Central memory CD8-positive, alpha-beta T cell (primary cell): ENCODE results near the gene FAM180B.
"Not testable (repeated sequence)": the region's sequence is repeated elsewhere in the genome, so short reads cannot be mapped to it uniquely, and the experiment has no call there.

Experiments
- ATAC-seq: fragments of 150-1000 bp; cut with Tn5 transposase; replicated peaks from 2 replicates; pipeline ENCODE4 v1.10.0; 2022; ENCODE audit warnings: mild to moderate bottlenecking, moderate FRiP score, moderate number of reproducible peaks; ENCODE audit not compliant: poor library complexity, severe bottlenecking; ENCODE audit errors: extremely low read depth
- DNase-seq, 2 donors: peaks; one replicate each; pipeline ENCODE4 v3.0.0; 2021; ENCODE audit warnings: low spot score in 2 of 2
- H3K27ac Mint-ChIP-seq: one replicate; pipeline ENCODE4 v1.8.0; 2022; ENCODE audit warnings: low read depth, mild to moderate bottlenecking, moderate library complexity, mixed read lengths
- H3K27me3 Mint-ChIP-seq: one replicate; pipeline ENCODE4 v1.8.0; 2022; ENCODE audit warnings: mixed read lengths
- H3K36me3 Mint-ChIP-seq: one replicate; pipeline ENCODE4 v1.8.0; 2022; ENCODE audit warnings: mild to moderate bottlenecking, moderate library complexity, mixed read lengths; ENCODE audit not compliant: insufficient read depth
- H3K4me1 Mint-ChIP-seq: one replicate; pipeline ENCODE4 v1.8.0; 2022; ENCODE audit warnings: mixed read lengths
- H3K4me3 Mint-ChIP-seq: one replicate; pipeline ENCODE4 v1.8.0; 2022; ENCODE audit warnings: mild to moderate bottlenecking, moderate library complexity, mixed read lengths
- H3K9me3 Mint-ChIP-seq: one replicate; pipeline ENCODE4 v1.8.0; 2022; ENCODE audit warnings: mixed read lengths

FAM180B gene

DNA sequence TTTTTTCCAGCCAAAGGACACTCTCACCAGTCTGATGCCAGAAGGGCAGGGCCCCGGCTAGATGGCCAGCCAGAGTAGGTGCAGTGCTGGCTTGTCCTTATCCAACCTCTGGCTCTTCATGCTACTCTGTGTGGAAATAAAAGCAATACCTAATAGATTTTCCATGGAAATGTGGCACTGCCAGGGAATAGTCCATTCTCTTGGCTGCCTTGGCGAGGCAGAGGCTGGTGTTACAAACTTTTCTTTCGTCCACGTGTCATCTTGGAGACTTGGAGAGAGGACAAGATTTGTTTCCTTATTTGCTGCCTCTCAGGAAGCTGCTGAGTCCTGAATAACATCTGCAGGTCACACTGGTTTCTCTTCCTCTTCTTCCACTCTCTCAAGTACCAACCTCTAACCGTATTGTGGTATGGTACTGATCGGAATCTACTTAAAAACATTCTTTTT is 24.9 kb downstream of the FAM180B start:
- Mint-ChIP-seq H3K27ac (no peak overlapping the region), H3K9me3 (no peaks in the 10 kb centered on the region), H3K27me3 (no peaks in the 10 kb centered on the region), H3K4me3 (no peak overlapping the region), H3K36me3 (peaks cover 5% of the 10 kb centered on the region), H3K4me1 (no peaks in the 10 kb centered on the region)
- ATAC-seq, result no peak
- no peak for DNase-seq

- no peaks in the 10 kb centered on the region for H3K9me3 Mint-ChIP-seq
- no peak overlapping the region for H3K4me3 Mint-ChIP-seq
- peaks cover 27% of the 10 kb centered on the region for H3K36me3 Mint-ChIP-seq
- H3K27me3 Mint-ChIP-seq, result no peaks in the 10 kb centered on the region
- no peak for DNase-seq
- no peak for ATAC-seq
- no peaks in the 10 kb centered on the region for H3K4me1 Mint-ChIP-seq
- no peak overlapping the region for H3K27ac Mint-ChIP-seq
These were observed 28.8 kb downstream of the FAM180B start for GRCh38 chr11:47615249-47615648.

GRCh38 chr11:47616726-47617416 is 30.4 kb downstream of the FAM180B start:
- Mint-ChIP-seq H3K27ac (no peak overlapping the region), H3K4me1 (no peaks in the 10 kb centered on the region), H3K27me3 (no peaks in the 10 kb centered on the region), H3K9me3 (no peaks in the 10 kb centered on the region), H3K4me3 (no peak overlapping the region), H3K36me3 (peaks cover 31% of the 10 kb centered on the region)
- ATAC-seq, result no peak
- no peak for DNase-seq

GRCh38 chr11:47617417-47617809 is 30.9 kb downstream of the FAM180B start:
- Mint-ChIP-seq H3K27ac (no peak overlapping the region), H3K4me3 (no peak overlapping the region), H3K36me3 (peaks cover 36% of the 10 kb centered on the region), H3K27me3 (no peaks in the 10 kb centered on the region), H3K4me1 (no peaks in the 10 kb centered on the region), H3K9me3 (no peaks in the 10 kb centered on the region)
- DNase-seq, result no peak
- ATAC-seq, result no peak

DNA sequence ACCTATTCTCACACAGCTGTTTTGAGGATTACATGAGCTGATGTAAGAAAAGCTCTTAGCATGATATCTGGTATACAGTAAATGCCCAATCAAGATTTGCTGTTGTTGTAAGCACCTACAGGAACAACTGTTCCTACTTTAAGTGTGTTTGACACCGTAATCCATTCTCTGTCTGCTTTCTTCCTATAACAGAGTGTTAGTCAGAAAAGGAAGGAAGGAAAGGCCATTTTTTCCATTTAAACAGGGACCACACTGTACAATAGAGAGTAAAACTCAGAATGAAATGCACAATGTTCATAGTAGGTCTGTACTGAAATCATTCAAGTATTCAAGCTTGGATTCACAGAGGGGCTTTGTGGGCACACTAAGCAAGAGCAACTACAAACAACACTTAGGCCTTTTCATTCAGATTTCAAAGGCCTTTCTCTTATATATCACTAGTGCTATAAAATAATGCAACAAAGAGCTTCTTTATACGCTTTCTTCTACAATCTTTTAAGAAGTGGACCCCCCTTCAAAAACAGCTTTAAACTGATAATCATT is 34.4 kb downstream of the FAM180B start:
- H3K27ac Mint-ChIP-seq, result no peak overlapping the region

DNA sequence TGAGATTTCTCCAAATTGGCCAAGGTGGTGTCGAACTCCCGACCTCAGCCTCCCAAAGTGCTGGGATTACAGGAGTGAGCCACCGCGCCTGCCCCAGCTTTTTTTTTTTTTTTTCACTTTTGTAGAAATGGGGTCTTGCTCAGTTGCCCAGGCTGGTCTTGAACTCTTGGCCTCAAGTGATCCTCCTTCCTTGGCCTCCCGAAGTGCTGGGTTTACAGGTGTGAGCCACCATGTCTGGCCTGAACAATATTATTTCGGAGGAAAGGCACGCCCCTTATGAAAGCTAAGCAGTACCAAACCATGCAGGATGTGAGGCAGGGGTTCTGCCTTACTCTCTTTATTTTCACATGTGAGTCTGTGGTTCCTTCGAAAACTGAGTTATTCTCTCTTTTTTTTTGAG is 39.8 kb downstream of the FAM180B start:
- peaks cover 54% of the 10 kb centered on the region for H3K36me3 Mint-ChIP-seq
- DNase-seq (no peak), ATAC-seq (no peak)
- no peak overlapping the region for H3K27ac Mint-ChIP-seq
- no peaks in the 10 kb centered on the region for H3K4me1 Mint-ChIP-seq
- no peaks in the 10 kb centered on the region for H3K9me3 Mint-ChIP-seq
- H3K4me3 Mint-ChIP-seq, result no peak overlapping the region
- no peaks in the 10 kb centered on the region for H3K27me3 Mint-ChIP-seq

More for the DNA sequence above, 34.4 kb downstream of the FAM180B start:
- H3K27me3 Mint-ChIP-seq, result no peaks in the 10 kb centered on the region
- H3K4me1 Mint-ChIP-seq, result no peaks in the 10 kb centered on the region
- peaks cover 45% of the 10 kb centered on the region for H3K36me3 Mint-ChIP-seq
- DNase-seq, result no peak
- ATAC-seq, result no peak
- no peak overlapping the region for H3K4me3 Mint-ChIP-seq
- H3K9me3 Mint-ChIP-seq, result no peaks in the 10 kb centered on the region

DNA sequence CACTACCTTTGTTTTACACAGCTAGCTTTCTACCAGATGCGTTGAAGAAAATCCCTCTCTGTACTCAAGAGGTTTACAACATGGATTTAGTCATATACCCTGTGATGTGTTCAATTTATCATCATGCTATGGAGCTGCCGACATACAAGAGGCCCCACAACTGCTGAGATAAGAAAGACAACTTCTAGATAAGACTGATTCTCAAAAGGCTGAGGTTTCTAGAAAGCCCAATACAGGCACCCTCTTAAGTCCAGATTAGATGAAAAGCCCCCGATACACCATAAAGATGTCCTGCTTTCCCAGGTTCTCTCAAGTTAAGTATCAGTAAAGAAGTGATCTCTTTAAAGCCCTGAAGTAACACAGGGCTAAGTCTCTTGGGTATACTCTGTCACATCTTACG is 41.5 kb downstream of the FAM180B start:
- no peaks in the 10 kb centered on the region for H3K27me3 Mint-ChIP-seq
- peaks cover 58% of the 10 kb centered on the region for H3K36me3 Mint-ChIP-seq
- no peak overlapping the region for H3K4me3 Mint-ChIP-seq
- H3K27ac Mint-ChIP-seq, result no peak overlapping the region
- no peaks in the 10 kb centered on the region for H3K9me3 Mint-ChIP-seq
- no peaks in the 10 kb centered on the region for H3K4me1 Mint-ChIP-seq
- DNase-seq (no peak), ATAC-seq (no peak)

- Mint-ChIP-seq H3K9me3 (no peaks in the 10 kb centered on the region), H3K4me3 (no peak overlapping the region), H3K27me3 (no peaks in the 10 kb centered on the region), H3K36me3 (peaks cover 62% of the 10 kb centered on the region), H3K4me1 (no peaks in the 10 kb centered on the region), H3K27ac (no peak overlapping the region)
- ATAC-seq (no peak), DNase-seq (no peak)
These were observed 45.0 kb downstream of the FAM180B start for GRCh38 chr11:47631473-47631872.

DNA sequence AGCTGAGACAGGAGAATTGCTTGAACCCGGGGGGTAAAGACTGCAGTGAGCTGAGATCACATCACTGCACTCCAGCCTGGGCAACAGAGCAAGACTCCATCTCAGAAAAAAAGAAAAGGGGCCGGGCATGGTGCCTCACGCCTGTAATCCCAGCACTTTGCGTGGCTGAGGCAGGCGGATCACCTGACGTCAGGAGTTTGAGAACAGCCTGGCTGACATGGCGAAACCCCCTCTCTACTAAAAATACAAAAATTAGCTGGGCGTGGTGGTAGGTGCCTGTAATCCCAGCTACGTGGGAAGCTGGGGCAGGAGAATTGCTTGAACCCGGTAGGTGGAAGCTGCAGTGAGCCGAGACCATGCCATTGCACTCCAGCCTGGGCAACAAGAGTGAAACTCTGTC is 49.9 kb downstream of the FAM180B start:
- H3K4me1 Mint-ChIP-seq, H3K4me3 Mint-ChIP-seq, ATAC-seq, H3K27me3 Mint-ChIP-seq, DNase-seq, H3K9me3 Mint-ChIP-seq, H3K27ac Mint-ChIP-seq: not testable (repeated sequence)
- peaks cover 45% of the 10 kb centered on the region for H3K36me3 Mint-ChIP-seq
